DMS53 treated with DMSO at 0.1 percent for 48 hours (cell line): Measurements from ENCODE around the gene DND1.
A peak's percentile ranks its signal among the peaks of the same experiment; 100 is the strongest.
"Not testable (repeated sequence)": the region's sequence is repeated elsewhere in the genome, so short reads cannot be mapped to it uniquely, and the experiment has no call there.

ENCODE experiments used
- DNase-seq: peaks from one replicate; lab custom pipeline; 2025; ENCODE audit not compliant: unreplicated experiment; lab: John Stamatoyannopoulos, UW

DND1 gene

GRCh38 chr5:140672455-140673186 lies 755 bp downstream of the DND1 start:
- DNase-seq, result peak; percentile 8

GRCh38 chr5:140671472-140672125 lies 1.8 kb downstream of the DND1 start:
- DNase-seq, result no peak

GRCh38 chr5:140671035-140671434 lies 2.3 kb downstream of the DND1 start:
- DNase-seq, result not testable (repeated sequence)

- peak; percentile 94 for DNase-seq
Measured at GRCh38 chr5:140664359-140665119, 8.8 kb downstream of the DND1 start, which contains the start of gene WDR55. Gene WDR55 (plus strand): TSS chr5:140664904. CDS start chr5:140664913, 9 bp downstream.

- no peak for DNase-seq
Measured at GRCh38 chr5:140664030-140664358, 9.4 kb downstream of the DND1 start.

- DNase-seq, result not testable (repeated sequence)
Measured at GRCh38 chr5:140660371-140660770, 13.0 kb downstream of the DND1 start.

- no peak for DNase-seq
Measured at GRCh38 chr5:140658870-140659269, 14.5 kb downstream of the DND1 start.

- DNase-seq, result no peak
Measured at GRCh38 chr5:140647042-140647419, 26.3 kb downstream of the DND1 start.

- no peak for DNase-seq
Measured at GRCh38 chr5:140642718-140643117, 30.7 kb downstream of the DND1 start.

- DNase-seq, result no peak
Measured at GRCh38 chr5:140641716-140642115, 31.7 kb downstream of the DND1 start.

- peak; percentile 93 for DNase-seq
Measured at GRCh38 chr5:140639148-140639981, 34.0 kb downstream of the DND1 start, which contains the start of gene TMCO6. Gene TMCO6 (plus strand): TSS chr5:140639451. CDS start chr5:140639528, 77 bp downstream.

- not testable (repeated sequence) for DNase-seq
Measured at GRCh38 chr5:140638898-140639147, 34.6 kb downstream of the DND1 start.

- DNase-seq, result no peak
Measured at GRCh38 chr5:140637371-140638100, 35.8 kb downstream of the DND1 start.

GRCh38 chr5:140635291-140636257 lies 37.8 kb downstream of the DND1 start:
- DNase-seq, result no peak

- DNase-seq, result no peak
Measured at GRCh38 chr5:140634103-140634502, 39.3 kb downstream of the DND1 start.

- no peak for DNase-seq
Measured at GRCh38 chr5:140633501-140633900, 39.9 kb downstream of the DND1 start.

GRCh38 chr5:140633021-140633471 lies 40.3 kb downstream of the DND1 start, which contains the start of gene CD14:
Gene CD14 (minus strand): TSS chr5:140633175. CDS start chr5:140633071, 104 bp downstream.
- DNase-seq, result peak; percentile 39

- DNase-seq, result peak; percentile 72
Measured at GRCh38 chr5:140632366-140633020, 40.9 kb downstream of the DND1 start.
